WTC11 (cell line): Measurements from ENCODE around the gene ATN1. TPM values are rescaled to one million over a fixed set of nuclear protein-coding genes. Genes with fewer than 3 reads are reported as not detected.

Source experiments
- ATAC-seq: fragments of 200-7000 bp; cut with Tn5 transposase; 2 replicates; pipeline ENCODE4 v1.10.0; 2021; ENCODE audit warnings: mild to moderate bottlenecking, moderate library complexity
- CTCF ChIA-PET: fragments of 300-600 bp; sonication (Branson Sonifier 250); formaldehyde crosslinking; loops from one replicate; lab custom pipeline; 2021; ENCODE audit warnings: antibody characterized with exemption; lab: Charles Lee
- POLR2A ChIA-PET: fragments of 350-600 bp; sonication (Branson Sonifier 250); formaldehyde crosslinking; loops from one replicate; lab custom pipeline; 2021; ENCODE audit warnings: antibody characterized with exemption; lab: Charles Lee
- DNase-seq: peaks from one replicate; pipeline ENCODE4 v3.0.0; 2021; ENCODE audit warnings: low spot score
- H3K27ac Mint-ChIP-seq: 2 replicates; pipeline ENCODE4 v1.8.0; 2021; ENCODE audit warnings: mixed read lengths
- H3K27me3 Mint-ChIP-seq: 2 replicates; pipeline ENCODE4 v1.8.0; 2021; ENCODE audit warnings: low read depth, mild to moderate bottlenecking, moderate library complexity, mixed read lengths
- H3K36me3 Mint-ChIP-seq: 2 replicates; pipeline ENCODE4 v1.8.0; 2021; ENCODE audit warnings: mixed read lengths
- H3K4me1 Mint-ChIP-seq: 2 replicates; pipeline ENCODE4 v1.8.0; 2022; ENCODE audit warnings: mixed read lengths
- H3K4me3 Mint-ChIP-seq: 2 replicates; pipeline ENCODE4 v1.8.0; 2021; ENCODE audit warnings: mild to moderate bottlenecking, moderate library complexity, mixed read lengths
- H3K9me3 Mint-ChIP-seq: 2 replicates; pipeline ENCODE4 v1.8.0; 2021; ENCODE audit warnings: mixed read lengths
- CREM ChIP-seq: sonication (generic); formaldehyde crosslinking; IDR thresholded peaks from 2 replicates; pipeline ENCODE4 v1.8.1; 2022; ENCODE audit warnings: mild to moderate bottlenecking, missing genetic modification reagents, moderate library complexity
- FOXK1 ChIP-seq: sonication (generic); formaldehyde crosslinking; IDR thresholded peaks from 2 replicates; pipeline ENCODE4 v1.8.0; 2022; ENCODE audit warnings: mild to moderate bottlenecking, moderate library complexity, missing genetic modification reagents
- IRF1 ChIP-seq: sonication (generic); formaldehyde crosslinking; IDR thresholded peaks from 2 replicates; pipeline ENCODE4 v1.8.0; 2023; ENCODE audit warnings: missing genetic modification reagents
- KAT7 ChIP-seq: sonication (generic); formaldehyde crosslinking; IDR thresholded peaks from 2 replicates; pipeline ENCODE4 v1.8.1; 2023; ENCODE audit warnings: missing genetic modification reagents, mild to moderate bottlenecking, borderline replicate concordance
- MXD4 ChIP-seq: fragments of 250-450 bp; sonication (Bioruptor Pico); IDR thresholded peaks from 2 replicates; pipeline ENCODE4 v1.8.0; 2021; ENCODE audit warnings: mild to moderate bottlenecking, moderate library complexity, borderline replicate concordance
- NFATC4 ChIP-seq: fragments of 250-450 bp; sonication (Bioruptor Pico); IDR thresholded peaks from 2 replicates; pipeline ENCODE4 v1.9.0; 2021; ENCODE audit warnings: mild to moderate bottlenecking
- NFE2L1 ChIP-seq: sonication (generic); formaldehyde crosslinking; IDR thresholded peaks from 2 replicates; pipeline ENCODE4 v1.8.1; 2023; ENCODE audit warnings: missing genetic modification reagents
- RELA ChIP-seq: sonication (generic); formaldehyde crosslinking; IDR thresholded peaks from 2 replicates; pipeline ENCODE4 v1.8.1; 2022; ENCODE audit warnings: missing genetic modification reagents, mild to moderate bottlenecking, borderline replicate concordance
- SMAD4 ChIP-seq: sonication (generic); formaldehyde crosslinking; IDR thresholded peaks from 2 replicates; pipeline ENCODE4 v1.8.0; 2022; ENCODE audit warnings: mild to moderate bottlenecking, missing genetic modification reagents
- USF2 ChIP-seq: sonication (generic); formaldehyde crosslinking; IDR thresholded peaks from 2 replicates; pipeline ENCODE4 v1.8.1; 2023; ENCODE audit warnings: mild to moderate bottlenecking, missing genetic modification reagents, moderate library complexity
- ZNF281 ChIP-seq: sonication (generic); formaldehyde crosslinking; IDR thresholded peaks from 2 replicates; pipeline ENCODE4 v1.8.0; 2023; ENCODE audit warnings: mild to moderate bottlenecking, missing genetic modification reagents
- ZNF423 ChIP-seq: fragments of 250-450 bp; sonication (Bioruptor Pico); IDR thresholded peaks from 2 replicates; pipeline ENCODE4 v2.1.2; 2022; ENCODE audit warnings: mild to moderate bottlenecking, moderate library complexity
- total RNA-seq: library from RNA; stranded (reverse); gene quantifications from 3 replicates; pipeline ENCODE4 v1.2.3, GENCODE V29; 2021
- TF ChIP-seq, protein P1 (sequence below): fragments of 200-600 bp; IDR thresholded peaks from 2 replicates; pipeline ENCODE4 v1.8.0; 2022; ENCODE audit warnings: antibody characterized with exemption
- TF ChIP-seq, protein P2 (sequence below): sonication (generic); formaldehyde crosslinking; IDR thresholded peaks from 2 replicates; pipeline ENCODE4 v1.8.0; 2022; ENCODE audit warnings: mild to moderate bottlenecking, missing genetic modification reagents
- TF ChIP-seq, protein P3 (sequence below): sonication (generic); formaldehyde crosslinking; IDR thresholded peaks from 2 replicates; pipeline ENCODE4 v1.8.0; 2023; ENCODE audit warnings: missing genetic modification reagents, mild to moderate bottlenecking, borderline replicate concordance

Gene ATN1
- total RNA-seq, 1 experiment from 2014 or later, result 87.1 TPM

- TF ChIP-seq RELA (CRISPR knock-in tag) (no peak), NFE2L1 (CRISPR knock-in tag) (no peak), ZNF281 (CRISPR knock-in tag) (no peak), SMAD4 (CRISPR knock-in tag) (no peak), NFATC4 (CRISPR knock-in tag) (peak; percentile 59; the same call in 1 of the 2 replicates), CREM (no peak), IRF1 (CRISPR knock-in tag) (no peak), MXD4 (CRISPR knock-in tag) (no peak)
- TF ChIP-seq, protein P1, sequence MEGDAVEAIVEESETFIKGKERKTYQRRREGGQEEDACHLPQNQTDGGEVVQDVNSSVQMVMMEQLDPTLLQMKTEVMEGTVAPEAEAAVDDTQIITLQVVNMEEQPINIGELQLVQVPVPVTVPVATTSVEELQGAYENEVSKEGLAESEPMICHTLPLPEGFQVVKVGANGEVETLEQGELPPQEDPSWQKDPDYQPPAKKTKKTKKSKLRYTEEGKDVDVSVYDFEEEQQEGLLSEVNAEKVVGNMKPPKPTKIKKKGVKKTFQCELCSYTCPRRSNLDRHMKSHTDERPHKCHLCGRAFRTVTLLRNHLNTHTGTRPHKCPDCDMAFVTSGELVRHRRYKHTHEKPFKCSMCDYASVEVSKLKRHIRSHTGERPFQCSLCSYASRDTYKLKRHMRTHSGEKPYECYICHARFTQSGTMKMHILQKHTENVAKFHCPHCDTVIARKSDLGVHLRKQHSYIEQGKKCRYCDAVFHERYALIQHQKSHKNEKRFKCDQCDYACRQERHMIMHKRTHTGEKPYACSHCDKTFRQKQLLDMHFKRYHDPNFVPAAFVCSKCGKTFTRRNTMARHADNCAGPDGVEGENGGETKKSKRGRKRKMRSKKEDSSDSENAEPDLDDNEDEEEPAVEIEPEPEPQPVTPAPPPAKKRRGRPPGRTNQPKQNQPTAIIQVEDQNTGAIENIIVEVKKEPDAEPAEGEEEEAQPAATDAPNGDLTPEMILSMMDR, result no peak
- TF ChIP-seq, protein P2, sequence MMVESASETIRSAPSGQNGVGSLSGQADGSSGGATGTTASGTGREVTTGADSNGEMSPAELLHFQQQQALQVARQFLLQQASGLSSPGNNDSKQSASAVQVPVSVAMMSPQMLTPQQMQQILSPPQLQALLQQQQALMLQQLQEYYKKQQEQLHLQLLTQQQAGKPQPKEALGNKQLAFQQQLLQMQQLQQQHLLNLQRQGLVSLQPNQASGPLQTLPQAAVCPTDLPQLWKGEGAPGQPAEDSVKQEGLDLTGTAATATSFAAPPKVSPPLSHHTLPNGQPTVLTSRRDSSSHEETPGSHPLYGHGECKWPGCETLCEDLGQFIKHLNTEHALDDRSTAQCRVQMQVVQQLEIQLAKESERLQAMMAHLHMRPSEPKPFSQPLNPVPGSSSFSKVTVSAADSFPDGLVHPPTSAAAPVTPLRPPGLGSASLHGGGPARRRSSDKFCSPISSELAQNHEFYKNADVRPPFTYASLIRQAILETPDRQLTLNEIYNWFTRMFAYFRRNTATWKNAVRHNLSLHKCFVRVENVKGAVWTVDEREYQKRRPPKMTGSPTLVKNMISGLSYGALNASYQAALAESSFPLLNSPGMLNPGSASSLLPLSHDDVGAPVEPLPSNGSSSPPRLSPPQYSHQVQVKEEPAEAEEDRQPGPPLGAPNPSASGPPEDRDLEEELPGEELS (CRISPR knock-in tag), result no peak
- TF ChIP-seq, protein P3, sequence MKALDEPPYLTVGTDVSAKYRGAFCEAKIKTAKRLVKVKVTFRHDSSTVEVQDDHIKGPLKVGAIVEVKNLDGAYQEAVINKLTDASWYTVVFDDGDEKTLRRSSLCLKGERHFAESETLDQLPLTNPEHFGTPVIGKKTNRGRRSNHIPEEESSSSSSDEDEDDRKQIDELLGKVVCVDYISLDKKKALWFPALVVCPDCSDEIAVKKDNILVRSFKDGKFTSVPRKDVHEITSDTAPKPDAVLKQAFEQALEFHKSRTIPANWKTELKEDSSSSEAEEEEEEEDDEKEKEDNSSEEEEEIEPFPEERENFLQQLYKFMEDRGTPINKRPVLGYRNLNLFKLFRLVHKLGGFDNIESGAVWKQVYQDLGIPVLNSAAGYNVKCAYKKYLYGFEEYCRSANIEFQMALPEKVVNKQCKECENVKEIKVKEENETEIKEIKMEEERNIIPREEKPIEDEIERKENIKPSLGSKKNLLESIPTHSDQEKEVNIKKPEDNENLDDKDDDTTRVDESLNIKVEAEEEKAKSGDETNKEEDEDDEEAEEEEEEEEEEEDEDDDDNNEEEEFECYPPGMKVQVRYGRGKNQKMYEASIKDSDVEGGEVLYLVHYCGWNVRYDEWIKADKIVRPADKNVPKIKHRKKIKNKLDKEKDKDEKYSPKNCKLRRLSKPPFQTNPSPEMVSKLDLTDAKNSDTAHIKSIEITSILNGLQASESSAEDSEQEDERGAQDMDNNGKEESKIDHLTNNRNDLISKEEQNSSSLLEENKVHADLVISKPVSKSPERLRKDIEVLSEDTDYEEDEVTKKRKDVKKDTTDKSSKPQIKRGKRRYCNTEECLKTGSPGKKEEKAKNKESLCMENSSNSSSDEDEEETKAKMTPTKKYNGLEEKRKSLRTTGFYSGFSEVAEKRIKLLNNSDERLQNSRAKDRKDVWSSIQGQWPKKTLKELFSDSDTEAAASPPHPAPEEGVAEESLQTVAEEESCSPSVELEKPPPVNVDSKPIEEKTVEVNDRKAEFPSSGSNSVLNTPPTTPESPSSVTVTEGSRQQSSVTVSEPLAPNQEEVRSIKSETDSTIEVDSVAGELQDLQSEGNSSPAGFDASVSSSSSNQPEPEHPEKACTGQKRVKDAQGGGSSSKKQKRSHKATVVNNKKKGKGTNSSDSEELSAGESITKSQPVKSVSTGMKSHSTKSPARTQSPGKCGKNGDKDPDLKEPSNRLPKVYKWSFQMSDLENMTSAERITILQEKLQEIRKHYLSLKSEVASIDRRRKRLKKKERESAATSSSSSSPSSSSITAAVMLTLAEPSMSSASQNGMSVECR, result no peak
Observed at GRCh38 chr12:6941267-6941666, 13.5 kb downstream of the ATN1 start (continued).

DNA sequence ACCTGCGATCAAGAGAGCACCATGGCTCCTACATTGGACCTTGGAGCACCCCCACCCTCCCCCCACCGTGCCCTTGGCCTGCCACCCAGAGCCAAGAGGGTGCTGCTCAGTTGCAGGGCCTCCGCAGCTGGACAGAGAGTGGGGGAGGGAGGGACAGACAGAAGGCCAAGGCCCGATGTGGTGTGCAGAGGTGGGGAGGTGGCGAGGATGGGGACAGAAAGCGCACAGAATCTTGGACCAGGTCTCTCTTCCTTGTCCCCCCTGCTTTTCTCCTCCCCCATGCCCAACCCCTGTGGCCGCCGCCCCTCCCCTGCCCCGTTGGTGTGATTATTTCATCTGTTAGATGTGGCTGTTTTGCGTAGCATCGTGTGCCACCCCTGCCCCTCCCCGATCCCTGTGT lies 14.0 kb downstream of the ATN1 start:
- Mint-ChIP-seq H3K36me3 (peaks cover 15% of the 10 kb centered on the region), H3K9me3 (no peaks in the 10 kb centered on the region), H3K4me1 (peaks cover 48% of the 10 kb centered on the region), H3K4me3 (no peak overlapping the region), H3K27me3 (no peaks in the 10 kb centered on the region), H3K27ac (no peak overlapping the region)
- CTCF ChIA-PET, result interaction anchor here (1.3 to 5.5 kb wide), 2 partner anchors 16 to 70 kb away, joined by 4 to 53 read pairs; partner anchors contain the start of gene SPSB2
- POLR2A ChIA-PET, result interaction anchor here (0.8 to 6.2 kb wide), 4 partner anchors 16 to 28 kb away, joined by 3 to 167 read pairs (median 34); no protein-coding TSS in a partner anchor
- DNase-seq (no peak), ATAC-seq (no peak)
- no peak for TF ChIP-seq KAT7 (CRISPR knock-in tag)
- TF ChIP-seq FOXK1 (CRISPR knock-in tag), result no peak
- no peak for TF ChIP-seq USF2 (CRISPR knock-in tag)
- no peak for TF ChIP-seq ZNF423 (CRISPR knock-in tag)
- TF ChIP-seq, protein P3, result no peak
- TF ChIP-seq ZNF281 (CRISPR knock-in tag), result no peak
